Nephron progenitor cell (in vitro differentiated cells): ENCODE results near the gene CARS1.

Source experiments
- DNase-seq: peaks from one replicate; pipeline ENCODE4 v3.0.0; 2021
- H3K27ac Mint-ChIP-seq: 2 replicates; pipeline ENCODE4 v1.8.0; 2021; ENCODE audit warnings: mild to moderate bottlenecking, moderate library complexity, mixed read lengths
- H3K27me3 Mint-ChIP-seq: 2 replicates; pipeline ENCODE4 v1.8.0; 2021; ENCODE audit warnings: mild to moderate bottlenecking, low read depth, mixed read lengths; ENCODE audit not compliant: poor library complexity
- H3K36me3 Mint-ChIP-seq: 2 replicates; pipeline ENCODE4 v1.8.0; 2021; ENCODE audit warnings: low read depth, mixed read lengths
- H3K4me1 Mint-ChIP-seq: 2 replicates; pipeline ENCODE4 v1.8.0; 2021; ENCODE audit warnings: mixed read lengths
- H3K4me3 Mint-ChIP-seq: 2 replicates; pipeline ENCODE4 v1.8.0; 2021; ENCODE audit warnings: mild to moderate bottlenecking, moderate library complexity, mixed read lengths
- H3K9me3 Mint-ChIP-seq: 2 replicates; pipeline ENCODE4 v1.8.0; 2021; ENCODE audit warnings: mild to moderate bottlenecking, moderate library complexity, mixed read lengths
- CTCF ChIP-seq: fragments of 200-600 bp; sonication (generic); IDR thresholded peaks from 2 replicates; pipeline ENCODE4 v1.5.0; 2021; ENCODE audit warnings: antibody characterized with exemption

CARS1 gene

GRCh38 chr11:3021125-3021524 is 36.1 kb downstream of the CARS1 start:
- peaks cover 13% of the 10 kb centered on the region for H3K36me3 Mint-ChIP-seq
- no peaks in the 10 kb centered on the region for H3K27me3 Mint-ChIP-seq
- H3K4me1 Mint-ChIP-seq, result peaks cover 11% of the 10 kb centered on the region
- peak; percentile 63 for TF ChIP-seq CTCF
- no peak overlapping the region for H3K27ac Mint-ChIP-seq
- no peak overlapping the region for H3K4me3 Mint-ChIP-seq
- DNase-seq, result peak; percentile 32
- H3K9me3 Mint-ChIP-seq, result no peaks in the 10 kb centered on the region

GRCh38 chr11:3020011-3020410 is 37.2 kb downstream of the CARS1 start:
- Mint-ChIP-seq H3K4me3 (no peak overlapping the region), H3K27me3 (no peaks in the 10 kb centered on the region), H3K9me3 (no peaks in the 10 kb centered on the region), H3K27ac (no peak overlapping the region), H3K4me1 (peaks cover 11% of the 10 kb centered on the region), H3K36me3 (peaks cover 9% of the 10 kb centered on the region)
- TF ChIP-seq CTCF, result no peak
- DNase-seq, result no peak

- no peak for TF ChIP-seq CTCF
- Mint-ChIP-seq H3K4me1 (peaks cover 11% of the 10 kb centered on the region), H3K4me3 (no peak overlapping the region), H3K36me3 (peaks cover 9% of the 10 kb centered on the region), H3K27ac (no peak overlapping the region), H3K27me3 (no peaks in the 10 kb centered on the region), H3K9me3 (no peaks in the 10 kb centered on the region)
- no peak for DNase-seq
Observed at GRCh38 chr11:3018596-3018995, 38.6 kb downstream of the CARS1 start.

- no peaks in the 10 kb centered on the region for H3K4me1 Mint-ChIP-seq
- H3K9me3 Mint-ChIP-seq, result no peaks in the 10 kb centered on the region
- H3K36me3 Mint-ChIP-seq, result peaks cover 9% of the 10 kb centered on the region
- no peak overlapping the region for H3K4me3 Mint-ChIP-seq
- H3K27me3 Mint-ChIP-seq, result no peaks in the 10 kb centered on the region
- TF ChIP-seq CTCF, result no peak
- no peak overlapping the region for H3K27ac Mint-ChIP-seq
- DNase-seq, result no peak
Observed at GRCh38 chr11:3016861-3017260, 40.4 kb downstream of the CARS1 start.

- Mint-ChIP-seq H3K4me3 (no peak overlapping the region), H3K4me1 (no peaks in the 10 kb centered on the region), H3K9me3 (no peaks in the 10 kb centered on the region), H3K27ac (no peak overlapping the region), H3K36me3 (peaks cover 9% of the 10 kb centered on the region), H3K27me3 (no peaks in the 10 kb centered on the region)
- no peak for TF ChIP-seq CTCF
- DNase-seq, result no peak
Observed at GRCh38 chr11:3015796-3016195, 41.4 kb downstream of the CARS1 start.

- H3K27me3 Mint-ChIP-seq, result no peaks in the 10 kb centered on the region
- DNase-seq, result no peak
- peaks cover 5% of the 10 kb centered on the region for H3K36me3 Mint-ChIP-seq
- H3K9me3 Mint-ChIP-seq, result no peaks in the 10 kb centered on the region
- TF ChIP-seq CTCF, result no peak
- H3K4me1 Mint-ChIP-seq, result no peaks in the 10 kb centered on the region
- H3K27ac Mint-ChIP-seq, result no peak overlapping the region
- H3K4me3 Mint-ChIP-seq, result no peak overlapping the region
Observed at GRCh38 chr11:3014943-3015342, 42.3 kb downstream of the CARS1 start.
